Cerebellar nuclear complex (tissue), 1 donor: Measurements from ENCODE around the gene PDE8B.
"Not testable (repeated sequence)": the region's sequence is repeated elsewhere in the genome, so short reads cannot be mapped to it uniquely, and the experiment has no call there.

Experiments used
- DNase-seq, 2 experiments: peaks; one replicate each; lab custom pipeline; 2025; lab: John Stamatoyannopoulos, UW

The PDE8B gene

DNA sequence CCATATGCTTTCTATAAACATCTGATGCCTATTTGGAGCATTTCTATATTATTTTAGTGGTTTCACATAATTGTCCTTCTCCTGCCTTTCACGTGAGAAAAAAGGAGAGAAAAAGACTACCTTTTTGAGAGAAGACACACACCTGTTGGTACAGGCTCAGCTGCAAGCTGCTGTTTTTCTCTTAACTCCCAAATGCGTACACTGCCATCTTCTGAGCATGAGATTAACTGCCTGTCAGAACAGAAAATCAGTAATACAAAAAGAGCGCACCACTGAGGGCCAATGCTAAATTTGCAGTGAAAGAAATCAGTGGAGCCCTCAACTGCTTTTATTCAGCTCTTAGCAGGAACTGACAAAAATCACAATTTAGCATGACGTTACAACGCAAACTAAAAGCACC is 226.7 kb downstream of the PDE8B start:
- DNase-seq, result peak in 1 of 2 experiments; percentile 20

DNA sequence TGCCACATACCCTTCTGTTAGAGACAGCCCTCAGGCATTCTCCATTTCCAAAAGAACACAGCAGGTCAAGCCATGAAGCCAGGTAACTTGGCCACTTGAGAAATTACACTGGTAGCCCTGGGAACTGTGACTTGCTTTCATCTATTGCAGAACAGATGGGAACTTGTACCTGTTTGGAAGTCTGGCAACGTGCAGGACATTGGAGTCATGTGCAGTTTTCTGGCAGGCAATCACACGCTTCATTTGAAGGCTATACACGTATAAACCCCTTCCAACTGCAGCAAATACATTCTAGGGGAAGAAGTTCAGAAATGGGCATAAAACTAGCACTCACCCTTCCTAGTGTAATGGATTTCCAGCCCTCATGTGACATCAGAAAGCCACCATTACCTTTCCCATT is 227.6 kb downstream of the PDE8B start:
- peak; percentile 20 to 58 for DNase-seq

DNA sequence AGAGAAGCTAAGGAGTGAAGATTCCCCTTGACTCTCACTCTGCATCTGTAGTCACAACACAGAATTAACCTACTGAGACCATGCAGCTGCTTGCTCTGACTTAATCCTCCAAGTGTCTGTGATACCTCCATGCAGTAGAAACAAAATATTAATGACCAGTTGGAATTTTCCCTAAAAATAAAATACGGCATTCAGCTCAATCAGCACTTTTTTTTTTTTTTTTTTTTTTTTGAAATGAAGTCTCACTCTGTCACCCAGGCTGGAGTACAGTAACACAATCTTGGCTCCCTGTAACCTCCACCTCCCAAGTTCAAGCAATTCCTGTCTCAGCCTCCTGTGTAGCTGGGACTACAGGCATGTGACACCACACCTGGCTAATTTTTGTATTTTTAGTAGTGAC is 233.2 kb downstream of the PDE8B start:
- no peak for DNase-seq

DNA sequence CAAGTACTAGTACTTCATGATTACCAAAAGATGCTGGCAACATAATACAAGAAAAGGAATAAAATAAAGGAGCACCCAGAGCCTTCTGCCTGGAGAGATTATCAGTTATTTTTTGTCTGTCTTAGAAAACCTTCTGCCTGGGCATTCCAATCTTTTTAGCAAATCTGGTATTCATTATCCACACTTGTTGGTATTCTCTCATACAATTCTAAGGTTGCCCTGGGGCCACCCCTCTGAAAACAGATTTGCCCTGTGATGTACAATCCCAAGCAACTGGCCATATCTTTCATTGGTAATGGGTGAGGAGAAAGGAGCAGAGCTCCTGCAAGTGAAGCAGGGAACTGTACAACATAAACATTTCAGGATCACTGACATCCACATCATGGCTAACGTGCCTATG is 233.9 kb downstream of the PDE8B start:
- DNase-seq, result no peak

GRCh38 chr5:77448831-77449230 is 238.4 kb downstream of the PDE8B start:
- no peak for DNase-seq

GRCh38 chr5:77449277-77449676 is 238.8 kb downstream of the PDE8B start:
- no peak for DNase-seq

GRCh38 chr5:77449981-77450380 is 239.5 kb downstream of the PDE8B start:
- no peak for DNase-seq

DNA sequence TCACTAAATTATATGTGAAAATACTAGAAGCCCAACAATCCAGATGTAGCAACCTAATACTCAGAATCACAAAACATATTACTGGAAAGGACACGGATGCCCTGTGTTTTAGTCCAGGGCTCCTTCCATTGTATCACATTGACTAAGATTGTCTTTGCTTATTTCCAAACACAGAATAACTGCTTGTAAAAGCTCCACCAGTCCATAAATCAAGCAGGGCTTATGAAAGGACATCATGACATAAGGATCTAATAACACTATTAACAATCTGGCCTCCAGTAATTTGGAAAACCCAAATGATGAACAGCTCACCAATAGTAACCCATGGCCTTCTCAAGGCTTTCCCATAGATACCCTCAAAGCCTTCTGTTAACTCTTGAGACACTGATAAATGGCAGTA is 241.9 kb downstream of the PDE8B start:
- DNase-seq, result no peak

DNA sequence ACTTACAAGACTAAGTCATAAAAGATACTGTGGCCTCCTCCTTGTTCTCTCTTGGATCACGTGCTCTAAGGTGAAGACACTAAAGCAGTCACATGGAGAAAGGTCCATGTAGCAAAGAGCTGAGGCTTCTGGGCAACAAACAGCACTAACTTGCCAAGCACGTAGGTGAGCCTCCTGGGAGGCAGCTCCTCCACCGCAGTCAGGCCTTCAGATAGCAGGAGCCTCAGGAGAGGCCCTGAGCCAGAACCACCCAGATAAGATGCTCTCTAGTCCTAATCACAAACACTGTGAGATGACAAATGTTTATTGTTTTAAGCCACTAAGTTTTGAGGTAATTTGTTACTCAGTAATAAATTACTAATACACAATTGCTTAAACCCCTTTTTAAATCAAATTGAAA is 243.6 kb downstream of the PDE8B start:
- DNase-seq, result no peak

DNA sequence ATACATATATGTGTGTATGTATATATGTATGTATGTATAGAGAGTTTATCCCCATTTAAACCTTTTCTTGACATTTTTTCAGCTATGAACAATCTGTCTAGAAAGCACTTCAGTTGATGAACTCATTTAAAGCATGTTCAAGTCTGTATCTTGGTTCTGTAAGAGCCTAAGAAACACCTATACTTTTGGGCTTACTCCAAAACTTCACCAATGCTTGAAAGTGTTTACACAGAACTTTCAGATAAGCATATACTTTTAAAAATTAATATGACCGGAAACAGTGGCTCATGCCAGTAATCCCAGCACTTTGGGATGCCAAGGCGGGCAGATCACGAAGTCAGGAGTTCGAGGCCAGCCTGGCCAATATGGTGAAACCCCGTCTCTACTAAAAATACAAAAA is 250.8 kb downstream of the PDE8B start:
- no peak for DNase-seq

DNA sequence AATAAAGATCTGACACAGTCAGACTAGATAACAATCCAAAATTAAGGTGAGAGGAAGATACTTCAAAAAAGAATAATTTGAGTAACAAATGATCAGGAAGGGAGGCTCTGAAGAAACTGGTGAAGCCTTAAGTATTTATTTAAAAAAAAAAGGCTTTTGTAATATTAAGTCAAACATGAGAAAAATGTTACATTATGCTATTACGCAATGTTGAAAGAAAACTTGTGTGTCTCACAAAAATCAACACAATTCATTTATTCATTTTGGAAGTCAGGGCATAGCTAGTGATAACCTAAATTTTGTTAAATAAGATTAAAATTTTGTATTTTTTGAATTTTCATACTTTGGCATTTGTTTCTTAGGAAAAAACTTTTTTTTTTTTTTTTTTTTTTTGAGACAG is 253.4 kb downstream of the PDE8B start:
- DNase-seq, result no peak

DNA sequence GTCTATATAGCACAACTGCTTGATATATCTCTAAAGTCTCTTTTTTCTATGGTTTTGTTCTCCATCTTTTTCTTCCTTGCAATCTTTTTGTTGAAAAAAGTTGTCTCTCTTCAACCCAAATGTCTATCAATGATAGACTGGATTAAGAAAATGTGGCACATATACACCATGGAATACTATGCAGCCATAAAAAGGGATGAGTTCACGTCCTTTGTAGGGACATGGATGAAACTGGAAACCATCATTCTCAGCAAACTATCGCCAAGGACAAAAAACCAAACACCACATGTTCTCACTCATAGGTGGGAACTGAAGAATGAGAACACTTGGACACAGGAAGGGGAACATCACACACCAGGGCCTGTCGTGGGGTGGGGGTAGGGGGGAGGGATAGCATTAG is 258.4 kb downstream of the PDE8B start:
- not testable (repeated sequence) for DNase-seq

DNA sequence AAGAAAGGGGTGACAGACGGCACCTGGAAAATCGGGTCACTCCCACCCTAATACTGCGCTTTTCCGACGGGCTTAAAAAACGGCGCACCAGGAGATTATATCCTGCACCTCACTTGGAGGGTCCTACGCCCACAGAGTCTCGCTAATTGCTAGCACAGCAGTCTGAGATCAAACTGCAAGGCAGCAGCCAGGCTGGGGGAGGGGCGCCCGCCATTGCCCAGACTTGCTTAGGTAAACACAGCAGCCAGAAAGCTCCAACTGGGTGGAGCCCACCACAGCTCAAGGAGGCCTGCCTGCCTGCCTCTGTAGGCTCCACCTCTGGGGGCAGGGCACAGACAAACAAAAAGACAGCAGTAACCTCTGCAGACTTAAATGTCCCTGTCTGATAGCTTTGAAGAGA is 264.6 kb downstream of the PDE8B start:
- DNase-seq, result not testable (repeated sequence)
